Measurements from ENCODE around the gene ABCB8.
"Not testable (repeated sequence)": the region's sequence is repeated elsewhere in the genome, so short reads cannot be mapped to it uniquely, and the experiment has no call there.

Gene ABCB8

GRCh38 chr7:151013733-151014497, 14.3 kb upstream of the ABCB8 start:
- peak; percentile 66 to 80 for DNase-seq (ENCODE audit: low read depth in 2 of 2)

- no peak for DNase-seq (ENCODE audit: low read depth in 2 of 2)
Observed at GRCh38 chr7:151014950-151015349, 13.3 kb upstream of the ABCB8 start.

- DNase-seq (ENCODE audit: low read depth in 2 of 2), result no peak
Observed at GRCh38 chr7:151015967-151016366, 12.3 kb upstream of the ABCB8 start.

GRCh38 chr7:151016505-151016904, 11.7 kb upstream of the ABCB8 start:
- DNase-seq (ENCODE audit: low read depth in 2 of 2), result no peak

GRCh38 chr7:151016942-151017341, 11.3 kb upstream of the ABCB8 start:
- DNase-seq (ENCODE audit: low read depth in 2 of 2), result no peak

GRCh38 chr7:151017370-151017952, 10.8 kb upstream of the ABCB8 start:
- no peak for DNase-seq (ENCODE audit: low read depth in 2 of 2)

- peak in 1 of 2 experiments; percentile 78 for DNase-seq (ENCODE audit: low read depth in 2 of 2)
Observed at GRCh38 chr7:151017953-151018420, 10.3 kb upstream of the ABCB8 start.

GRCh38 chr7:151018421-151019129, 9.7 kb upstream of the ABCB8 start:
- no peak for DNase-seq (ENCODE audit: low read depth in 2 of 2)

- DNase-seq (ENCODE audit: low read depth in 2 of 2), result no peak
Observed at GRCh38 chr7:151019130-151019447, 9.2 kb upstream of the ABCB8 start.

- no peak for DNase-seq (ENCODE audit: low read depth in 2 of 2)
Observed at GRCh38 chr7:151020231-151020630, 8.0 kb upstream of the ABCB8 start.

GRCh38 chr7:151023232-151023631, 5.0 kb upstream of the ABCB8 start:
- no peak for DNase-seq (ENCODE audit: low read depth in 2 of 2)

- no peak for DNase-seq (ENCODE audit: low read depth in 2 of 2)
Observed at GRCh38 chr7:151024435-151025056, 3.7 kb upstream of the ABCB8 start, which contains the start of gene ATG9B. Gene ATG9B, minus strand, starts transcription at chr7:151024494. Its CDS starts 71 bp downstream, at chr7:151024423.

- no peak for DNase-seq (ENCODE audit: low read depth in 2 of 2)
Observed at GRCh38 chr7:151025924-151026671, 2.2 kb upstream of the ABCB8 start.

- not testable (repeated sequence) for DNase-seq (ENCODE audit: low read depth in 2 of 2)
Observed at GRCh38 chr7:151026771-151027727, 1.2 kb upstream of the ABCB8 start.

GRCh38 chr7:151027728-151028130, 521 bp upstream of the ABCB8 start:
- not testable (repeated sequence) for DNase-seq (ENCODE audit: low read depth in 2 of 2)

- no peak for DNase-seq (ENCODE audit: low read depth in 2 of 2)
Observed at GRCh38 chr7:151028948-151029501, 775 bp downstream of the ABCB8 start.

- DNase-seq (ENCODE audit: low read depth in 2 of 2), result no peak
Observed at GRCh38 chr7:151031011-151031410, 2.8 kb downstream of the ABCB8 start.

- DNase-seq (ENCODE audit: low read depth in 2 of 2), result no peak
Observed at GRCh38 chr7:151032936-151033863, 5.0 kb downstream of the ABCB8 start.

- DNase-seq (ENCODE audit: low read depth in 2 of 2), result no peak
Observed at GRCh38 chr7:151033864-151034249, 5.6 kb downstream of the ABCB8 start.

All from stimulated activated CD4-positive, alpha-beta T cell treated with anti-CD3 and anti-CD28 coated beads, Interleukin-12 subunit alpha, Interleukin-12 subunit beta, amount 100 ng/mL, for 24 hours (primary cell).